Small intestine (tissue), 7 donors: ENCODE results near the gene DTNBP1. TPM values are rescaled to one million over a fixed set of nuclear protein-coding genes. Genes with fewer than 3 reads are reported as not detected.

Experiments
- DNase-seq, 2 donors: peaks; one replicate each; pipeline versions ENCODE4 v3.0.0 to v3.0.0-alpha.2; 2013
- FAIRE-seq: peaks from 2 replicates; lab custom pipeline; 2012; peaks lifted over from hg19 to GRCh38; lab: Jason Lieb, UNC
- H3K27ac ChIP-seq, 3 donors: one replicate each; pipeline ENCODE4 v1.5.1; 2013; ENCODE audit warnings: low read length in 2 of 3, mild to moderate bottlenecking in 2 of 3, control low read depth in 1 of 3, inconsistent platforms in 1 of 3, low read depth in 1 of 3, moderate library complexity in 1 of 3
- H3K27me3 ChIP-seq, 3 donors: one replicate each; pipeline ENCODE4 v1.6.1; 2013; ENCODE audit warnings: low read length in 3 of 3, inconsistent platforms in 1 of 3; ENCODE audit not compliant: control insufficient read depth in 3 of 3, insufficient read depth in 3 of 3
- H3K36me3 ChIP-seq, 3 donors: one replicate each; pipeline ENCODE4 v1.6.1; 2013; ENCODE audit warnings: low read length in 3 of 3, inconsistent platforms in 1 of 3, low read depth in 1 of 3, mild to moderate bottlenecking in 1 of 3, moderate library complexity in 1 of 3; ENCODE audit not compliant: control insufficient read depth in 3 of 3, insufficient read depth in 2 of 3
- H3K4me1 ChIP-seq, 3 donors: one replicate each; pipeline ENCODE4 v1.6.1; 2013; ENCODE audit warnings: low read length in 2 of 3, inconsistent platforms in 1 of 3, low read depth in 1 of 3, mild to moderate bottlenecking in 1 of 3, moderate library complexity in 1 of 3; ENCODE audit not compliant: control insufficient read depth in 3 of 3, insufficient read depth in 2 of 3
- H3K4me3 ChIP-seq, 3 donors: one replicate each; pipeline ENCODE4 v1.5.1; 2013; ENCODE audit warnings: low read length in 3 of 3, control low read depth in 1 of 3, inconsistent platforms in 1 of 3, low read depth in 1 of 3, mild to moderate bottlenecking in 1 of 3, moderate library complexity in 1 of 3
- H3K9me3 ChIP-seq, 2 donors: one replicate each; pipeline ENCODE4 v1.6.1; 2013; ENCODE audit warnings: low read depth in 1 of 2, low read length in 1 of 2; ENCODE audit not compliant: control insufficient read depth in 2 of 2, insufficient read depth in 1 of 2
- WGBS, 3 donors: extraction: QIAGEN DNeasy Blood & Tissue Kit; methylation state at CpG; one replicate each; pipeline ENCODE4 v1.1.7; 2013; 5-methylcytosine and 5-hydroxymethylcytosine counted together
- polyA plus RNA-seq, 4 donors: library from polyadenylated mRNA; stranded (reverse) in 3 of 4; unstranded in 1 of 4; fragments of 200-250 nt in 3 of 4; fragments of 120-200 nt in 1 of 4; gene quantifications; one replicate each; pipeline versions ENCODE4 v1.2.1 to v1.2.3, GENCODE V29; 2013
- donor health status: healthy with polysubstance abuse.
- donor health status: control.
- donor health status: control.
- donor health status: Bipolar disorder and iron deficiency.
- donor health status: healthy.

DTNBP1 gene
- polyA plus RNA-seq, 4 donors = 12.7 to 22.0 (median 18.7) TPM

- H3K36me3 ChIP-seq = peaks cover 0 to 6% (median 0%) of the 10 kb centered on the region in 3 donors
- H3K4me1 ChIP-seq = peaks cover 2 to 11% (median 5%) of the 10 kb centered on the region in 3 donors
- no peak overlapping the region for H3K4me3 ChIP-seq
- 96 to 100% (median 97%) methylated on average over 1 of the region's 1 CpG for WGBS, 3 donors
- H3K27ac ChIP-seq = no peak overlapping the region
- H3K9me3 ChIP-seq = no peaks in the 10 kb centered on the region
- no peaks in the 10 kb centered on the region for H3K27me3 ChIP-seq
- FAIRE-seq (no peak), DNase-seq (no peak)
Measured at GRCh38 chr6:15619330-15619729, 43.5 kb downstream of the DTNBP1 start.

- DNase-seq (no peak), FAIRE-seq (no peak)
- Histone ChIP-seq H3K9me3 (no peaks in the 10 kb centered on the region), H3K36me3 (peaks cover 0 to 7% (median 0%) of the 10 kb centered on the region in 3 donors), H3K27me3 (no peaks in the 10 kb centered on the region), H3K4me1 (peaks cover 2 to 11% (median 5%) of the 10 kb centered on the region in 3 donors), H3K27ac (no peak overlapping the region), H3K4me3 (no peak overlapping the region)
- WGBS, 3 donors = 96 to 97% (median 96%) methylated on average over 6 of the region's 6 CpGs
Measured at GRCh38 chr6:15618685-15619084, 44.1 kb downstream of the DTNBP1 start.

GRCh38 chr6:15616261-15616660, 46.6 kb downstream of the DTNBP1 start:
- H3K27me3 ChIP-seq = no peaks in the 10 kb centered on the region
- no peak for FAIRE-seq
- 59 to 68% (median 68%) methylated on average over 5 of the region's 5 CpGs for WGBS, 3 donors
- peak in 1 of 2 donors; percentile 20 for DNase-seq
- H3K9me3 ChIP-seq = no peaks in the 10 kb centered on the region
- H3K4me3 ChIP-seq = no peak overlapping the region
- peak overlapping the region in 2 of 3 donors; percentile 15 to 67 for H3K27ac ChIP-seq
- peaks cover 0 to 10% (median 0%) of the 10 kb centered on the region in 3 donors for H3K36me3 ChIP-seq
- H3K4me1 ChIP-seq = peaks cover 1 to 8% (median 2%) of the 10 kb centered on the region in 3 donors

GRCh38 chr6:15615802-15616201, 47.0 kb downstream of the DTNBP1 start:
- Histone ChIP-seq H3K4me3 (no peak overlapping the region), H3K4me1 (peaks cover 0 to 8% (median 2%) of the 10 kb centered on the region in 3 donors), H3K27ac (peak overlapping the region in 2 of 3 donors; percentile 15 to 67), H3K9me3 (no peaks in the 10 kb centered on the region), H3K36me3 (peaks cover 0 to 10% (median 2%) of the 10 kb centered on the region in 3 donors), H3K27me3 (no peaks in the 10 kb centered on the region)
- DNase-seq = peak; percentile 82 to 85
- no peak for FAIRE-seq
- WGBS, 3 donors = 35 to 70% (median 49%) methylated on average over 2 of the region's 2 CpGs

GRCh38 chr6:15614277-15614676, 48.6 kb downstream of the DTNBP1 start:
- no peaks in the 10 kb centered on the region for H3K27me3 ChIP-seq
- H3K4me3 ChIP-seq = no peak overlapping the region
- FAIRE-seq (no peak), DNase-seq (no peak)
- H3K36me3 ChIP-seq = peaks cover 0 to 17% (median 2%) of the 10 kb centered on the region in 3 donors
- no peaks in the 10 kb centered on the region for H3K9me3 ChIP-seq
- 88 to 98% (median 89%) methylated on average over 4 of the region's 4 CpGs for WGBS, 3 donors
- H3K4me1 ChIP-seq = peaks cover 0 to 8% (median 2%) of the 10 kb centered on the region in 3 donors
- H3K27ac ChIP-seq = no peak overlapping the region

- Histone ChIP-seq H3K27me3 (no peaks in the 10 kb centered on the region), H3K4me1 (no peaks in the 10 kb centered on the region), H3K9me3 (no peaks in the 10 kb centered on the region), H3K4me3 (no peak overlapping the region), H3K36me3 (peaks cover 0 to 19% (median 8%) of the 10 kb centered on the region in 3 donors), H3K27ac (no peak overlapping the region)
- WGBS, 3 donors = 83 to 95% (median 90%) methylated on average over 3 of the region's 3 CpGs
- FAIRE-seq (no peak), DNase-seq (peak in 1 of 2 donors; percentile 10)
Measured at GRCh38 chr6:15608396-15608795, 54.4 kb downstream of the DTNBP1 start.

- no peaks in the 10 kb centered on the region for H3K4me1 ChIP-seq
- H3K27me3 ChIP-seq = no peaks in the 10 kb centered on the region
- DNase-seq = no peak
- FAIRE-seq = no peak
- no peak overlapping the region for H3K27ac ChIP-seq
- no peaks in the 10 kb centered on the region for H3K9me3 ChIP-seq
- no peak overlapping the region for H3K4me3 ChIP-seq
- peaks cover 0 to 18% (median 8%) of the 10 kb centered on the region in 3 donors for H3K36me3 ChIP-seq
- WGBS, 3 donors = 91 to 97% (median 95%) methylated on average over 2 of the region's 2 CpGs
Measured at GRCh38 chr6:15607603-15608002, 55.2 kb downstream of the DTNBP1 start.

- WGBS, 3 donors = 75 to 97% (median 93%) methylated on average over 1 of the region's 1 CpG
- no peak overlapping the region for H3K4me3 ChIP-seq
- no peaks in the 10 kb centered on the region for H3K9me3 ChIP-seq
- peaks cover 0 to 24% (median 8%) of the 10 kb centered on the region in 3 donors for H3K36me3 ChIP-seq
- no peak overlapping the region for H3K27ac ChIP-seq
- no peaks in the 10 kb centered on the region for H3K27me3 ChIP-seq
- no peaks in the 10 kb centered on the region for H3K4me1 ChIP-seq
- DNase-seq = no peak
- FAIRE-seq = no peak
Measured at GRCh38 chr6:15606347-15606746, 56.5 kb downstream of the DTNBP1 start.

- no peak for FAIRE-seq
Measured at GRCh38 chr6:15604843-15605242, 58.0 kb downstream of the DTNBP1 start.

More at GRCh38 chr6:15604843-15605242, 58.0 kb downstream of the DTNBP1 start:
- Histone ChIP-seq H3K4me1 (no peaks in the 10 kb centered on the region), H3K36me3 (peaks cover 0 to 22% (median 6%) of the 10 kb centered on the region in 3 donors), H3K27me3 (no peaks in the 10 kb centered on the region), H3K27ac (no peak overlapping the region), H3K4me3 (no peak overlapping the region), H3K9me3 (no peaks in the 10 kb centered on the region)
- DNase-seq = no peak
- 90 to 97% (median 94%) methylated on average over 2 of the region's 2 CpGs for WGBS, 3 donors
